SJCRH30 (cell line): ENCODE measurements around the gene AKIP1. TPM values are rescaled to one million over a fixed set of nuclear protein-coding genes. Genes with fewer than 3 reads are reported as not detected.
A peak's percentile ranks its signal among the peaks of the same experiment; 100 is the strongest.
"Not testable (repeated sequence)": the region's sequence is repeated elsewhere in the genome, so short reads cannot be mapped to it uniquely, and the experiment has no call there.

Experiments used
- DNase-seq, 2 experiments: peaks; one replicate each; pipeline ENCODE4 v3.0.0-alpha.2; 2015 to 2020
- H3K27ac ChIP-seq: fragments of 250-450 bp; sonication (Bioruptor Pico); 2 replicates; pipeline ENCODE4 v1.5.1; 2020; ENCODE audit warnings: mild to moderate bottlenecking, moderate library complexity
- H3K27me3 ChIP-seq: fragments of 250-450 bp; sonication (Bioruptor Pico); 2 replicates; pipeline ENCODE4 v1.5.1; 2020; ENCODE audit warnings: mild to moderate bottlenecking, moderate library complexity
- H3K36me3 ChIP-seq: fragments of 250-450 bp; sonication (Bioruptor Pico); 2 replicates; pipeline ENCODE4 v1.5.1; 2020; ENCODE audit warnings: mild to moderate bottlenecking, moderate library complexity
- H3K4me1 ChIP-seq: fragments of 250-450 bp; sonication (Bioruptor Pico); 2 replicates; pipeline ENCODE4 v1.5.1; 2020; ENCODE audit warnings: mild to moderate bottlenecking, moderate library complexity
- H3K4me3 ChIP-seq: fragments of 250-450 bp; sonication (Bioruptor Pico); 2 replicates; pipeline ENCODE4 v1.5.1; 2020; ENCODE audit warnings: mild to moderate bottlenecking, moderate library complexity
- H3K9me3 ChIP-seq: fragments of 250-450 bp; sonication (Bioruptor Pico); replicated peaks from 2 replicates; pipeline ENCODE4 v1.5.1; 2020; ENCODE audit warnings: mild to moderate bottlenecking, moderate library complexity
- total RNA-seq: library from RNA; depleted of rRNA; stranded (reverse); fragments of >200 nt; shearing (Covaris generic); gene quantifications from 2 replicates; pipeline ENCODE4 v1.2.3, GENCODE V29; 2014; rRNA removed

AKIP1 gene, protein sequence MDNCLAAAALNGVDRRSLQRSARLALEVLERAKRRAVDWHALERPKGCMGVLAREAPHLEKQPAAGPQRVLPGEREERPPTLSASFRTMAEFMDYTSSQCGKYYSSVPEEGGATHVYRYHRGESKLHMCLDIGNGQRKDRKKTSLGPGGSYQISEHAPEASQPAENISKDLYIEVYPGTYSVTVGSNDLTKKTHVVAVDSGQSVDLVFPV
- total RNA-seq = 22.6 and 22.7 TPM in 2 replicates

GRCh38 chr11:8911029-8911823 is at the start of gene AKIP1:
Gene AKIP1 (plus strand): TSS chr11:8911189. CDS start chr11:8911450, 261 bp downstream.
- Histone ChIP-seq H3K27ac (peak within 1 kb of the TSS; percentile 92), H3K4me3 (peak within 1 kb of the TSS; percentile 90), H3K27me3 (no peaks in the 10 kb centered on the region), H3K4me1 (peaks cover 10% of the 10 kb centered on the region), H3K9me3 (no peaks in the 10 kb centered on the region), H3K36me3 (peaks cover 3% of the 10 kb centered on the region; the same call in 1 of the 2 replicates)
- DNase-seq = peak; percentile 99 to 100

GRCh38 chr11:8863838-8864237 is 47.2 kb upstream of the AKIP1 start:
- Histone ChIP-seq H3K27ac (no peak overlapping the region), H3K27me3 (no peaks in the 10 kb centered on the region), H3K4me1 (peaks cover 24% of the 10 kb centered on the region), H3K9me3 (no peaks in the 10 kb centered on the region), H3K36me3 (no peaks in the 10 kb centered on the region), H3K4me3 (no peak overlapping the region)
- DNase-seq = no peak

DNA sequence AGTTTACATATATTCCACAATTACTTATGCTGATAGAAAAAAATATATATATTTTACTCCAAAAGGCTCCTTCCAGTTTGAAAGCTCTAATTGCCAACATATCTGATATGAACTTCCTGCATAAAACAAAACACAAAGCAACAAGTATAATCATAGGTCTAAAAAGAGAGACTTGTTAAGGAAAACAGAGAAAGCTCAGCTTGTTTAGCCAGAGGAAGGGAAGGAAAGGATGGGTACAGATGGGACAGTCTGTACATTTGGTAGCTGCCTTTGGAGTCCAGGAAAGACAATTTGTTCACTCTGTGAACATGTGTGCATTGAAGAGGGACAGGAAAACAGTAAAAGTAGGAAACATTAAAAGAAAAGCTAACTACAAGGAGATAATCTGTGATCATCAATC is 45.7 kb upstream of the AKIP1 start:
- Histone ChIP-seq H3K27ac (no peak overlapping the region), H3K27me3 (no peaks in the 10 kb centered on the region), H3K36me3 (no peaks in the 10 kb centered on the region), H3K4me3 (no peak overlapping the region), H3K9me3 (no peaks in the 10 kb centered on the region), H3K4me1 (peaks cover 27% of the 10 kb centered on the region)
- DNase-seq = no peak

- no peak overlapping the region for H3K27ac ChIP-seq
- peak in 1 of 2 experiments; percentile 20 for DNase-seq
- no peak overlapping the region for H3K4me3 ChIP-seq
- no peaks in the 10 kb centered on the region for H3K9me3 ChIP-seq
- no peaks in the 10 kb centered on the region for H3K27me3 ChIP-seq
- H3K4me1 ChIP-seq = peaks cover 30% of the 10 kb centered on the region
- no peaks in the 10 kb centered on the region for H3K36me3 ChIP-seq
Measured at GRCh38 chr11:8867035-8867434, 44.0 kb upstream of the AKIP1 start.

DNA sequence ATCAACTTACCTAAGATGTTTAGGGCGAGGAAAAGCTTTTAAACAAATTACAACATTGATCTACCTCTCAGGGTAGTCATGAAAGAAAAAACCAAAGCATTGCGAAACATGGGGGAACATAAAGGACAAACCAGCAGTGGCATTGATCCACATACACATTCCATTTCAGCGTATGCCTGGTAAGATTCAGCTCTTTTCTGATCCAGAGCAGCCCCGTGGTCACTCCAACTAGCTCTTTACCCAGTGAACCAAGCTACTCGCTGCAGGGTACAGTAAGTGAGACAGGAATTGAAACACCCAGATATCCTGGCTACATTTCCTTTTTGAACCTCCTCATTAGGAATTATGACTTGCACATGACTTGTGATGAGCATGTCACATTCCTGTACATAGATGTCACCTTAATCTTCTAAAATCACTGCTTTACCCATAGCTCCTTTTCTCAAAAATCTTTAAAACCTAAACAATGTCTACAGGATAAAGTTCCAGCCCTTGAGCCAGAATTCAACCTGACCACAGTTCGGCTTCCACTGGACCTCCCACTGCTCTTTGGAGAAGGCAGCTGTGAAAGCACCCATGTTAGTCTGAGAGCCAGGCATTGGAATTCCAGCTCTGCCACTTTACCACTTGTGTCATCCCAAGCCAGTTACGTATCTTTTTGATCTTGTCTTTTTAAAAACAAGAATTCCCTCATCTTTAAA is 42.9 kb upstream of the AKIP1 start:
- Histone ChIP-seq H3K27ac (peak overlapping the region; percentile 1; the same call in 1 of the 2 replicates), H3K4me1 (peaks cover 32% of the 10 kb centered on the region), H3K27me3 (no peaks in the 10 kb centered on the region), H3K4me3 (no peak overlapping the region), H3K9me3 (no peaks in the 10 kb centered on the region), H3K36me3 (no peaks in the 10 kb centered on the region)
- DNase-seq = peak; percentile 60 to 65

GRCh38 chr11:8870411-8871170 is 40.4 kb upstream of the AKIP1 start:
- no peaks in the 10 kb centered on the region for H3K36me3 ChIP-seq
- H3K4me3 ChIP-seq = peak overlapping the region; percentile 82
- peaks cover 32% of the 10 kb centered on the region for H3K4me1 ChIP-seq
- H3K27ac ChIP-seq = peak overlapping the region; percentile 72
- no peaks in the 10 kb centered on the region for H3K9me3 ChIP-seq
- peak; percentile 78 to 80 for DNase-seq
- H3K27me3 ChIP-seq = no peaks in the 10 kb centered on the region

GRCh38 chr11:8871171-8871775 is 39.7 kb upstream of the AKIP1 start:
- Histone ChIP-seq H3K4me1 (peaks cover 31% of the 10 kb centered on the region), H3K4me3 (peak overlapping the region; percentile 82), H3K27me3 (no peaks in the 10 kb centered on the region), H3K27ac (peak overlapping the region; percentile 72), H3K9me3 (no peaks in the 10 kb centered on the region), H3K36me3 (no peaks in the 10 kb centered on the region)
- peak; percentile 87 to 94 for DNase-seq

GRCh38 chr11:8871962-8872361 is 39.0 kb upstream of the AKIP1 start:
- peak overlapping the region; percentile 82 for H3K4me3 ChIP-seq
- no peaks in the 10 kb centered on the region for H3K27me3 ChIP-seq
- peak overlapping the region; percentile 72; the same call in 1 of the 2 replicates for H3K27ac ChIP-seq
- peak; percentile 32 to 46 for DNase-seq
- H3K9me3 ChIP-seq = no peaks in the 10 kb centered on the region
- H3K4me1 ChIP-seq = peaks cover 24% of the 10 kb centered on the region
- H3K36me3 ChIP-seq = no peaks in the 10 kb centered on the region

GRCh38 chr11:8873741-8874405 is 37.1 kb upstream of the AKIP1 start:
- H3K27me3 ChIP-seq = no peaks in the 10 kb centered on the region
- no peak overlapping the region for H3K4me3 ChIP-seq
- no peak for DNase-seq
- H3K36me3 ChIP-seq = no peaks in the 10 kb centered on the region
- H3K27ac ChIP-seq = no peak overlapping the region
- H3K4me1 ChIP-seq = peaks cover 8% of the 10 kb centered on the region; the same call in 1 of the 2 replicates
- no peaks in the 10 kb centered on the region for H3K9me3 ChIP-seq

- DNase-seq = no peak
- Histone ChIP-seq H3K9me3 (no peaks in the 10 kb centered on the region), H3K27ac (no peak overlapping the region), H3K4me1 (no peaks in the 10 kb centered on the region; the same call in 1 of the 2 replicates), H3K36me3 (no peaks in the 10 kb centered on the region), H3K4me3 (no peak overlapping the region), H3K27me3 (no peaks in the 10 kb centered on the region)
Measured at GRCh38 chr11:8878771-8879170, 32.2 kb upstream of the AKIP1 start.

DNA sequence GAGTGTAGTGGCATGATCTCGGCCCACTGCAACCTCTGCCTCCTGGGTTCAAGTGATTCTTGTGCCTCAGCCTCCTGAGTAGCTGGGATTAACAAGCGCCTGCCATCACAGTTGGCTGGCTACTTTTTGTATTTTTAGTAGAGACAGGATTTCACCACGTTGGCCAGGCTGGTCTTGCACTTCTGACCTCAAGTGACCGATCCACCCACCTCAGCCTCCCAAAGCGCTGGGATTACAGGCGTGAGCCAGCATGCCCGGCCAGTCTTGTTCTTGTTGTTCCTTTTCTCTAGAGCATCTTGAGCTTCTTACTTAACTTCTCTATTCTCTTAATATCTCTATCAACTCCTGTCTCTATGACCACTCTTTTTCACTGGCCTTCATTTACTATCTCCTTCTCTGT is 29.4 kb upstream of the AKIP1 start:
- not testable (repeated sequence) for H3K27ac ChIP-seq, H3K36me3 ChIP-seq, H3K27me3 ChIP-seq, H3K4me3 ChIP-seq, DNase-seq, H3K4me1 ChIP-seq, H3K9me3 ChIP-seq

GRCh38 chr11:8886322-8886721 is 24.7 kb upstream of the AKIP1 start:
- Histone ChIP-seq H3K4me1 (peaks cover 3% of the 10 kb centered on the region; the same call in 1 of the 2 replicates), H3K27me3 (no peaks in the 10 kb centered on the region), H3K36me3 (no peaks in the 10 kb centered on the region), H3K9me3 (peaks cover 13% of the 10 kb centered on the region), H3K27ac (no peak overlapping the region), H3K4me3 (no peak overlapping the region)
- no peak for DNase-seq

DNA sequence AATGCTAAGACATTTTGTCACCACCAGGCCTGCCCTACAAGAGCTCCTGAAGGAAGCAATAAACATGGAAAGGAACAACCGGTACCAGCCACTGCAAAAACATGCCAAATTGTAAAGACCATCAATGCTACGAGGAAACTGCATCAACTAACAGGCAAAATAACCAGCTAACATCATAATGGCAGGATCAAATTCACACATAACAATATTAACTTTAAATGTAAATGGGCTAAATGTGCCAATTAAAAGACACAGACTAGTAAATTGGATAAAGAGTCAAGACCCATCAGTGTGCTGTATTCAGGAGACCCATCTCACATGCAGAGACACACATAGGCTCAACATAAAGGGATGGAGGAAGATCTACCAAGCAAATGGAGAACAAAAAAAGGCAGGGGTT is 19.8 kb upstream of the AKIP1 start:
- not testable (repeated sequence) for H3K36me3 ChIP-seq, DNase-seq, H3K27ac ChIP-seq, H3K4me1 ChIP-seq, H3K4me3 ChIP-seq, H3K27me3 ChIP-seq
- H3K9me3 ChIP-seq = peaks cover 13% of the 10 kb centered on the region
